Activated CD8-positive, alpha-beta memory T cell treated with anti-CD3 and anti-CD28 coated beads for 24 hours (primary cell): ENCODE results near the gene RAPGEF5.
A peak's percentile ranks its signal among the peaks of the same experiment; 100 is the strongest.
"Not testable (repeated sequence)": the region's sequence is repeated elsewhere in the genome, so short reads cannot be mapped to it uniquely, and the experiment has no call there.

Experiments
- DNase-seq: peaks from one replicate; pipeline ENCODE4 v3.0.0-alpha.2; 2020

RAPGEF5 gene

GRCh38 chr7:22113041-22113440 is 243.9 kb downstream of the RAPGEF5 start:
- DNase-seq, result peak; percentile 4

- DNase-seq, result peak; percentile 38
Observed at GRCh38 chr7:22111661-22112060, 245.3 kb downstream of the RAPGEF5 start.

- DNase-seq, result no peak
Observed at GRCh38 chr7:22110881-22111280, 246.1 kb downstream of the RAPGEF5 start.

GRCh38 chr7:22110227-22110839 is 246.6 kb downstream of the RAPGEF5 start:
- DNase-seq, result peak; percentile 79

GRCh38 chr7:22109761-22110160 is 247.2 kb downstream of the RAPGEF5 start:
- no peak for DNase-seq

GRCh38 chr7:22108151-22108845 is 248.7 kb downstream of the RAPGEF5 start:
- DNase-seq, result no peak

- DNase-seq, result no peak
Observed at GRCh38 chr7:22105550-22105949, 251.4 kb downstream of the RAPGEF5 start.

- no peak for DNase-seq
Observed at GRCh38 chr7:22094413-22095342, 262.3 kb downstream of the RAPGEF5 start.

GRCh38 chr7:22093936-22094335 is 263.0 kb downstream of the RAPGEF5 start:
- no peak for DNase-seq

- no peak for DNase-seq
Observed at GRCh38 chr7:22093001-22093400, 264.0 kb downstream of the RAPGEF5 start.

- DNase-seq, result not testable (repeated sequence)
Observed at GRCh38 chr7:22090958-22091525, 265.9 kb downstream of the RAPGEF5 start.

- no peak for DNase-seq
Observed at GRCh38 chr7:22090512-22090911, 266.4 kb downstream of the RAPGEF5 start.

- DNase-seq, result no peak
Observed at GRCh38 chr7:22090107-22090506, 266.8 kb downstream of the RAPGEF5 start.

- DNase-seq, result no peak
Observed at GRCh38 chr7:22088827-22089226, 268.1 kb downstream of the RAPGEF5 start.

GRCh38 chr7:22087861-22088260 is 269.1 kb downstream of the RAPGEF5 start:
- DNase-seq, result no peak

GRCh38 chr7:22083704-22084240 is 273.2 kb downstream of the RAPGEF5 start:
- no peak for DNase-seq

GRCh38 chr7:22082886-22083703 is 273.9 kb downstream of the RAPGEF5 start:
- DNase-seq, result peak; percentile 95

- DNase-seq, result no peak
Observed at GRCh38 chr7:22082553-22082885, 274.4 kb downstream of the RAPGEF5 start.

GRCh38 chr7:22080219-22080618 is 276.7 kb downstream of the RAPGEF5 start:
- not testable (repeated sequence) for DNase-seq

- DNase-seq, result not testable (repeated sequence)
Observed at GRCh38 chr7:22078872-22079271, 278.1 kb downstream of the RAPGEF5 start.

- no peak for DNase-seq
Observed at GRCh38 chr7:22075561-22075960, 281.4 kb downstream of the RAPGEF5 start.

- DNase-seq, result no peak
Observed at GRCh38 chr7:22074897-22075296, 282.1 kb downstream of the RAPGEF5 start.
